Stimulated activated CD4-positive, alpha-beta T cell treated with anti-CD3 and anti-CD28 coated beads, Interleukin-15, amount 100 ng/mL, for 24 hours (primary cell): Measurements from ENCODE around the gene NFATC2.
"Not testable (repeated sequence)": the region's sequence is repeated elsewhere in the genome, so short reads cannot be mapped to it uniquely, and the experiment has no call there.

Experiments
- DNase-seq: peaks from one replicate; pipeline ENCODE4 v3.0.0-alpha.2; 2020

NFATC2 gene

GRCh38 chr20:51345601-51346101 is 196.9 kb downstream of the NFATC2 start:
- no peak for DNase-seq

GRCh38 chr20:51343802-51344201 is 198.7 kb downstream of the NFATC2 start:
- DNase-seq = not testable (repeated sequence)

GRCh38 chr20:51342510-51343236 is 199.8 kb downstream of the NFATC2 start:
- DNase-seq = no peak

GRCh38 chr20:51341581-51341980 is 200.9 kb downstream of the NFATC2 start:
- no peak for DNase-seq

GRCh38 chr20:51340451-51340840 is 202.1 kb downstream of the NFATC2 start:
- DNase-seq = no peak

GRCh38 chr20:51339721-51340450 is 202.6 kb downstream of the NFATC2 start:
- DNase-seq = no peak

GRCh38 chr20:51338692-51339440 is 203.7 kb downstream of the NFATC2 start:
- no peak for DNase-seq

GRCh38 chr20:51337126-51337805 is 205.3 kb downstream of the NFATC2 start:
- DNase-seq = no peak
